Dermis microvascular lymphatic vessel endothelial cell (primary cell): Measurements from ENCODE around the gene RND2. TPM values are rescaled to one million over a fixed set of nuclear protein-coding genes. Genes with fewer than 3 reads are reported as not detected.

Source experiments
- DNase-seq, 2 donors: peaks; one replicate each; pipeline versions ENCODE4 v3.0.0 to v3.0.0-alpha.2; 2010; ENCODE audit warnings: low read depth in 2 of 2
- total RNA-seq: library from RNA; depleted of rRNA; stranded (reverse); fragments of >200 nt; gene quantifications from 2 replicates; pipeline ENCODE4 v1.2.1, GENCODE V29; 2014

RND2 gene
- total RNA-seq, 1 donor from 2014 or later, result 0.13 TPM

DNA sequence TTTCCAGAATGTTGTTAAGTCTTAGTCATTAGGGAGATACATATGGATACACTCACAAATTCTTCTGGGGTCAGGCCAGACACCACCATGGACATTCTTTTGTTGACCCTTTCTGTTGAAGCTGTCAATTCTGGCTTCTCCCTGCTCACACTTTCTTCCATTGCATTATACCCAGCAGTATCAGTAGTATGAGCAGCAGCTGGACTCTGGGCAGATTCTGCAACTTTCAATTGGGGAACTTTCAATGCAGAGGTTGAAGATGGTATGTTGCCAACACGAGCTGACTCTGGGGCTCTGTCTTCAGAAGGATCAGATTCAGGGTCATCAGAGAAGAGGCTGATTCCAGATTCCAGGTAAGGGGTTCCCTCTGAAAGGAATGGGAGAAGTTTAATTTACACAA, 45.8 kb downstream of the RND2 start:
- DNase-seq, result no peak

DNA sequence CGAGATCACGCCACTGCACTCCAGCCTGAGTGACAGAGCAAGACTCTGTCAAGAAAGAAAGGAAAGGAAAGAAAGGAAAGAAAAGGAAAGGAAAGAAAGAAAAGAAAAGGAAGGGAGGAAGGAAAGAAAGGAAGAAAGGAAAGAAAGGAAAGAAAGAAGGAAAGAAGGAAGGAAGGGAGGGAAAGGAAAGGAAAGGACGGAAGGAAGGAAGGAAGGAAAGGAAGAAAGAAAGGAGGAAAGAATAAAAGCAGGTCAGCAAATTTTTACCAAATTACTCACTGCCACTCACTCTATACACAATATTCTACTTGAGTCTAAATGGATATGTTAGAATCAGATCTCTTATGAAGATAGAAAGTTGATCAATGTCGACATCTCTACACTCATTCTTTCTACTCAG, 49.8 kb downstream of the RND2 start:
- DNase-seq, result no peak

DNA sequence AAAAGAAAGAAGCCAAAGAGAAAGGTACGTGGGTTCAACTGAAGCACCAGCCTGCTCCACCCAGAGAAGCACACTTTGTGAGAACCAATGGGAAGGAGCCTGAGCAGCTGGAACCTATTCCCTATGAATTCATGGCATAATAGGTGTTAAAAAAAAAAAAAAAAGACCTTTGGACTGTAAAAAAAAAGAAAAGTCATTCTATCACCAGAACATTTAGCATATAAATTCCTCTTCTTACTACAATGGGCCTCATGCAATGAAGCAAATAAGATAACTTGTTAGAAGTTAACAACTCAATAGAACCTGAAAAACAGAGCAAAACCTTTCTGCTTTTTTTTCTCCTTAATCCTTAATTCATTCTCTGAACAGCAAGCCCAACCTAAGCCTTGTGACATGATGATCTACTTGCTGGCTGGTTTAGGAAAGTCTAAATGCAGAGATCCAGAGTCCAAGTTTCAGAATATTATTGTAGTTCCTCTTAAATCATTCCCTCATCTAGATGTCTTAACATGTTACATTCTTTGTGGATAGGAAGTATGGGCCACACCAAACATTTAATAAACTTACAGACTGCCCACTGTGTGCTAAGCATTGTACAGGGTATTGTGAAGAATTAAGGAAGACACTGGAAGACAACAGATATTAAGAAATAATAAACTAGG, 54.7 kb downstream of the RND2 start:
- no peak for DNase-seq

Other genes starting within 250 kb of the RND2 start
- gene WNK4, start 244.6 kb upstream of the RND2 start, total RNA-seq, result 2.1 and 2.4 TPM in 2 replicates
- gene COA3, start 226.5 kb upstream of the RND2 start, total RNA-seq, result 60.1 and 67.0 TPM in 2 replicates
- not detected in 2 replicates for gene CNTD1, start 226.4 kb upstream of the RND2 start, total RNA-seq
- gene BECN1, start 200.9 kb upstream of the RND2 start, total RNA-seq, result 121 and 128 TPM in 2 replicates
- 58.9 and 60.8 TPM in 2 replicates for gene PSME3, start 191.8 kb upstream of the RND2 start, total RNA-seq
- gene AOC2, start 180.7 kb upstream of the RND2 start, total RNA-seq, result 0.25 and 0.26 TPM in 2 replicates
- gene AOC3, start 174.0 kb upstream of the RND2 start, total RNA-seq, result 0.26 and 0.89 TPM in 2 replicates
- not detected in 2 replicates for gene G6PC1, start 124.4 kb upstream of the RND2 start, total RNA-seq
- gene AARSD1, start 60.8 kb upstream of the RND2 start, total RNA-seq, result 13.1 and 14.7 TPM in 2 replicates
- 0.13 TPM in 2 replicates for gene PTGES3L, start 45.2 kb upstream of the RND2 start, total RNA-seq
- gene RUNDC1, start 44.7 kb upstream of the RND2 start, total RNA-seq, result 6.2 and 10.1 TPM in 2 replicates
- 840 and 910 TPM in 2 replicates for gene RPL27, start 26.8 kb upstream of the RND2 start, total RNA-seq
- 6.2 and 12.0 TPM in 2 replicates for gene IFI35, start 18.4 kb upstream of the RND2 start, total RNA-seq
- gene VAT1, start 2.8 kb upstream of the RND2 start, total RNA-seq, result 148 and 225 TPM in 2 replicates
- 7.7 and 15.8 TPM in 2 replicates for gene BRCA1, start 100.1 kb downstream of the RND2 start, total RNA-seq
- 72.5 and 93.4 TPM in 2 replicates for gene NBR1, start 146.0 kb downstream of the RND2 start, total RNA-seq
- 1.2 and 1.9 TPM in 2 replicates for gene TMEM106A, start 186.6 kb downstream of the RND2 start, total RNA-seq
- not detected in 2 replicates for gene CCDC200, start 203.4 kb downstream of the RND2 start, total RNA-seq
- not detected in 2 replicates for gene RNU2-1, start 208.7 kb downstream of the RND2 start, total RNA-seq